Astrocyte (in vitro differentiated cells and primary cell): ENCODE measurements around the gene PCBP3. TPM values are rescaled to one million over a fixed set of nuclear protein-coding genes. Genes with fewer than 3 reads are reported as not detected.

ENCODE experiments used
- DNase-seq: peaks from one replicate; pipeline ENCODE4 v3.0.0-alpha.2; 2010; ENCODE audit warnings: low read depth
- FAIRE-seq: peaks from 2 replicates; lab custom pipeline; 2011; peaks lifted over from hg19 to GRCh38; lab: Jason Lieb, UNC
- H2AFZ ChIP-seq: 2 replicates; pipeline ENCODE4 v1.6.0; 2012; ENCODE audit warnings: low read depth, low read length, inconsistent platforms
- H3K27ac ChIP-seq: 2 replicates; pipeline ENCODE4 v1.5.1; 2011; ENCODE audit warnings: low read depth, low read length, inconsistent platforms
- H3K27me3 ChIP-seq: 2 replicates; pipeline ENCODE4 v1.6.0; 2011; ENCODE audit warnings: low read length, inconsistent platforms; ENCODE audit not compliant: insufficient read depth
- H3K36me3 ChIP-seq: 2 replicates; pipeline ENCODE4 v1.5.1; 2011; ENCODE audit warnings: low read length, inconsistent platforms; ENCODE audit not compliant: insufficient read depth
- H3K4me1 ChIP-seq: 2 replicates; pipeline ENCODE4 v1.5.1; 2011; ENCODE audit warnings: low read length, inconsistent platforms; ENCODE audit not compliant: insufficient read depth
- H3K4me2 ChIP-seq: 2 replicates; pipeline ENCODE4 v1.6.0; 2012; ENCODE audit warnings: low read length, inconsistent platforms
- H3K4me3 ChIP-seq: 2 replicates; pipeline ENCODE4 v1.5.1; 2011; ENCODE audit warnings: low read depth, mild to moderate bottlenecking, low read length, inconsistent platforms; ENCODE audit not compliant: insufficient read depth
- H3K79me2 ChIP-seq: 2 replicates; pipeline ENCODE4 v1.6.0; 2012; ENCODE audit warnings: mild to moderate bottlenecking, low read length, inconsistent platforms; ENCODE audit not compliant: insufficient read depth
- H3K9ac ChIP-seq: 2 replicates; pipeline ENCODE4 v1.6.0; 2012; ENCODE audit warnings: mild to moderate bottlenecking, low read length, inconsistent platforms
- H3K9me3 ChIP-seq: 2 replicates; pipeline ENCODE4 v1.5.1; 2012; ENCODE audit warnings: low read depth, mild to moderate bottlenecking, low read length, inconsistent platforms; ENCODE audit not compliant: insufficient read depth
- H4K20me1 ChIP-seq: 2 replicates; pipeline ENCODE4 v1.6.0; 2012; ENCODE audit warnings: low read length, inconsistent platforms; ENCODE audit not compliant: insufficient read depth
- H3K27ac Mint-ChIP-seq: one replicate; pipeline ENCODE4 v1.8.0; 2021; ENCODE audit warnings: mild to moderate bottlenecking, mixed read lengths; ENCODE audit not compliant: unreplicated experiment
- H3K27me3 Mint-ChIP-seq: one replicate; pipeline ENCODE4 v1.8.0; 2021; ENCODE audit warnings: low read depth, mixed read lengths; ENCODE audit not compliant: unreplicated experiment
- H3K36me3 Mint-ChIP-seq: one replicate; pipeline ENCODE4 v1.8.0; 2021; ENCODE audit warnings: low read depth, mixed read lengths; ENCODE audit not compliant: unreplicated experiment
- H3K4me1 Mint-ChIP-seq: one replicate; pipeline ENCODE4 v1.8.0; 2021; ENCODE audit warnings: low read depth, mixed read lengths; ENCODE audit not compliant: unreplicated experiment
- H3K4me3 Mint-ChIP-seq: one replicate; pipeline ENCODE4 v1.8.0; 2021; ENCODE audit warnings: mild to moderate bottlenecking, moderate library complexity, mixed read lengths; ENCODE audit not compliant: unreplicated experiment
- H3K9me3 Mint-ChIP-seq: one replicate; pipeline ENCODE4 v1.8.0; 2021; ENCODE audit warnings: mild to moderate bottlenecking, mixed read lengths; ENCODE audit not compliant: unreplicated experiment
- EZH2 ChIP-seq: IDR thresholded peaks from 2 replicates; pipeline ENCODE4 v1.6.1; 2012; ENCODE audit warnings: mild to moderate bottlenecking, low read length, inconsistent platforms; ENCODE audit not compliant: insufficient read depth
- total RNA-seq: library from RNA; stranded (reverse); gene quantifications from 2 replicates; pipeline ENCODE4 v1.2.1, GENCODE V29; 2021
- TF ChIP-seq, protein P1 (sequence below): IDR thresholded peaks from 2 replicates; pipeline ENCODE4 v1.5.1; 2011; ENCODE audit warnings: low read depth, mild to moderate bottlenecking, inconsistent platforms, low read length, moderate library complexity; ENCODE audit not compliant: insufficient read depth

Gene PCBP3
- total RNA-seq, 1 donor from 2014 or later = 1.8 TPM

DNA sequence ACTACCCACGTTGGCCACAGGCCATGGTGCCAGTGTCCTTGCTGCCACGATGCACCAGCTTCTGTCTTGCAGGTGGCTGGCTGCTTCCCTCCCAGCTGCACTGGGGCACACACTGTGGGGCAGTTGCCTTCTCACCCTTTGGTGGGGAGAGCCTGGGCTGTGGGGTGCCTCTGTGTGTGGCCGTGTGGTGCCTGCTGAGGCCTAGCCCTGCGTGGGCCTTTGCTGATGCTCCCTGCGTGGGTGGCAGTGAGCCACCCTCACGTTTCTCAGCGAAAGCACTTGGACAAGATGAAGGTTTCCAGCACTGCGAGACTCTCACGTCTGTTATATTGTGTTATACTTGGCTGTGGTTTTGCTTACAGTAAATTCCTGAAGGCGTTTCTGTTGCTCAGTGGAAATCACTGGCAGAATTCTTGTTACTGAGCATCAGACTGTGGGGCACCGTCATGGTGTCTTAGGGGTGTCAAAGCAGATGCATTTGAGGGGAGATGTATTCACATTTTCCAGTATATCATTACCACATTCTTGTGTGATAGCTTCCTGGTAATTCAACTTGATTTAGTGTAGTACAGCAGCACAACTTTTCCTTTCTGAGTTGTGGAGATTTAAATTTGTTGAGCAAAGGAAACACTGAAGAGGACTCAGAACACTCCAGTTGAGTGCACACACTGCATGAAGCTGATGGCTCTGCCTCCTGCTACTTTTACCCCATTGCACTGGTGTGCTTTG, 124.7 kb downstream of the PCBP3 start:
- no peak for FAIRE-seq
- Histone ChIP-seq H3K4me3 (no peak overlapping the region), H3K79me2 (no peaks in the 10 kb centered on the region), H3K27ac (no peak overlapping the region), H2AFZ (peak overlapping the region; percentile 18), H3K9ac (peak overlapping the region; percentile 16), H3K36me3 (no peaks in the 10 kb centered on the region), H3K27me3 (no peaks in the 10 kb centered on the region), H3K4me2 (peak overlapping the region; percentile 40), H4K20me1 (peaks cover 8% of the 10 kb centered on the region), H3K9me3 (no peaks in the 10 kb centered on the region), H3K4me1 (peaks cover 13% of the 10 kb centered on the region)
- peaks cover 12% of the 10 kb centered on the region for H3K27me3 Mint-ChIP-seq
- no peaks in the 10 kb centered on the region for H3K36me3 Mint-ChIP-seq
- no peak for TF ChIP-seq EZH2
- TF ChIP-seq, protein P1, sequence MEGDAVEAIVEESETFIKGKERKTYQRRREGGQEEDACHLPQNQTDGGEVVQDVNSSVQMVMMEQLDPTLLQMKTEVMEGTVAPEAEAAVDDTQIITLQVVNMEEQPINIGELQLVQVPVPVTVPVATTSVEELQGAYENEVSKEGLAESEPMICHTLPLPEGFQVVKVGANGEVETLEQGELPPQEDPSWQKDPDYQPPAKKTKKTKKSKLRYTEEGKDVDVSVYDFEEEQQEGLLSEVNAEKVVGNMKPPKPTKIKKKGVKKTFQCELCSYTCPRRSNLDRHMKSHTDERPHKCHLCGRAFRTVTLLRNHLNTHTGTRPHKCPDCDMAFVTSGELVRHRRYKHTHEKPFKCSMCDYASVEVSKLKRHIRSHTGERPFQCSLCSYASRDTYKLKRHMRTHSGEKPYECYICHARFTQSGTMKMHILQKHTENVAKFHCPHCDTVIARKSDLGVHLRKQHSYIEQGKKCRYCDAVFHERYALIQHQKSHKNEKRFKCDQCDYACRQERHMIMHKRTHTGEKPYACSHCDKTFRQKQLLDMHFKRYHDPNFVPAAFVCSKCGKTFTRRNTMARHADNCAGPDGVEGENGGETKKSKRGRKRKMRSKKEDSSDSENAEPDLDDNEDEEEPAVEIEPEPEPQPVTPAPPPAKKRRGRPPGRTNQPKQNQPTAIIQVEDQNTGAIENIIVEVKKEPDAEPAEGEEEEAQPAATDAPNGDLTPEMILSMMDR = no peak
- peaks cover 3% of the 10 kb centered on the region for H3K4me1 Mint-ChIP-seq
- H3K27ac Mint-ChIP-seq = no peak overlapping the region
- no peak overlapping the region for H3K4me3 Mint-ChIP-seq
- peak; percentile 57 for DNase-seq
- H3K9me3 Mint-ChIP-seq = no peaks in the 10 kb centered on the region

DNA sequence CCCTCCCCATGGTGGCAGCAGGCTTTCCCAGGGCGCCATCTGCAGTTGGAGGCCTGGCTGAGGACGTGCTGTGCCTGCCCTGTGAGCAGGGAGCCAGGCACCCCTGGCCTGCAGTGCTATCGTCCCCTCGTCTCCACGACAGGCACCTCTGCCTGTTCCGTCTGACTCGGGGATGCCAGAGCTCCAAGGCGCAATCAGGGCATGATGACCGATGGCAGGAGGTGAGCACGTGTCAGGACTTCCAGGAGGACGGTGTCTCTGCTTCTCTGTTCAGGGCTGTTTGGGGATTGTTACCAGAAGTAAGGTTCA, 125.2 kb downstream of the PCBP3 start:
- Mint-ChIP-seq H3K4me3 (no peak overlapping the region), H3K27ac (no peak overlapping the region), H3K9me3 (no peaks in the 10 kb centered on the region), H3K36me3 (no peaks in the 10 kb centered on the region), H3K27me3 (peaks cover 12% of the 10 kb centered on the region), H3K4me1 (peaks cover 3% of the 10 kb centered on the region)
- FAIRE-seq = no peak
- H3K4me3 ChIP-seq = no peak overlapping the region
- H3K4me2 ChIP-seq = peak overlapping the region; percentile 40
- no peaks in the 10 kb centered on the region for H3K27me3 ChIP-seq
- H3K9ac ChIP-seq = no peak overlapping the region
- H2AFZ ChIP-seq = no peak overlapping the region
- no peaks in the 10 kb centered on the region for H3K79me2 ChIP-seq
- H3K27ac ChIP-seq = no peak overlapping the region
- H4K20me1 ChIP-seq = peaks cover 8% of the 10 kb centered on the region
- no peaks in the 10 kb centered on the region for H3K36me3 ChIP-seq
- H3K9me3 ChIP-seq = no peaks in the 10 kb centered on the region
- no peak for DNase-seq
- TF ChIP-seq EZH2 = no peak
- TF ChIP-seq, protein P1 = no peak
- H3K4me1 ChIP-seq = peaks cover 10% of the 10 kb centered on the region

DNA sequence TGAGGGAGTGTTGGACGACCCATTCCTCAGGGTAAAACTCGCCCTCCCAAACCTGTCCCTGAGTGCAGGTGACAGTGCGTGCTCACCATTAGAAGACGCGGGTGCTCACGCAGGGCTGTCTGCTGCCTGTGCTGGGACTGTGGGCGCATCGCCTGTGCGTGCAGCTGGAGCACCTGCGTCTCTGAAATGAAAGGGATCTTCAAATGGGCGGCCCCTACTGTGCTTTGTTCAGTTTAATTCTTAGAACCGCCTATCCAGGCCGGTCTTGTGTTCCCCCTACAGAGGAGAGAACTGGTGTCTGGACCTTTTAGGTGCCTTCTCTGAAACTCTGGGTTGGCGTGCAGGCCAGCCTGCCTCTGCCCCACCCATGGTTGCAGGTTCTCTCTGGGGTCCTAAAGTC, 125.8 kb downstream of the PCBP3 start:
- TF ChIP-seq EZH2 = no peak
- TF ChIP-seq, protein P1 = no peak
- Mint-ChIP-seq H3K27ac (no peak overlapping the region), H3K27me3 (peaks cover 12% of the 10 kb centered on the region), H3K4me1 (peaks cover 3% of the 10 kb centered on the region), H3K4me3 (no peak overlapping the region), H3K36me3 (no peaks in the 10 kb centered on the region), H3K9me3 (no peaks in the 10 kb centered on the region)
- FAIRE-seq (no peak), DNase-seq (no peak)
- H3K36me3 ChIP-seq = no peaks in the 10 kb centered on the region
- H3K4me3 ChIP-seq = no peak overlapping the region
- H3K9me3 ChIP-seq = no peaks in the 10 kb centered on the region
- H4K20me1 ChIP-seq = peaks cover 8% of the 10 kb centered on the region
- H3K79me2 ChIP-seq = no peaks in the 10 kb centered on the region
- no peak overlapping the region for H3K27ac ChIP-seq
- no peaks in the 10 kb centered on the region for H3K27me3 ChIP-seq
- no peak overlapping the region for H3K4me2 ChIP-seq
- H2AFZ ChIP-seq = no peak overlapping the region
- H3K4me1 ChIP-seq = peaks cover 10% of the 10 kb centered on the region
- H3K9ac ChIP-seq = no peak overlapping the region
